Memory B cell (primary cell): ENCODE data around the gene ROR2.

Experiments
- ATAC-seq: fragments of 150-1000 bp; cut with Tn5 transposase; 2 replicates; pipeline ENCODE4 v1.10.0; 2021; ENCODE audit warnings: low read depth, mild to moderate bottlenecking, moderate library complexity
- DNase-seq, 2 donors: peaks; one replicate each; pipeline ENCODE4 v3.0.0; 2022; ENCODE audit warnings: low spot score in 2 of 2
- H3K27ac Mint-ChIP-seq: one replicate; pipeline ENCODE4 v1.8.0; 2022; ENCODE audit warnings: mild to moderate bottlenecking, moderate library complexity, mixed read lengths
- H3K27me3 Mint-ChIP-seq: one replicate; pipeline ENCODE4 v1.8.0; 2022; ENCODE audit warnings: mixed read lengths
- H3K36me3 Mint-ChIP-seq: one replicate; pipeline ENCODE4 v1.8.0; 2022; ENCODE audit warnings: mild to moderate bottlenecking, mixed read lengths
- H3K4me1 Mint-ChIP-seq: one replicate; pipeline ENCODE4 v1.8.0; 2022; ENCODE audit warnings: mixed read lengths
- H3K4me3 Mint-ChIP-seq: one replicate; pipeline ENCODE4 v1.8.0; 2022; ENCODE audit warnings: mild to moderate bottlenecking, moderate library complexity, mixed read lengths
- H3K9me3 Mint-ChIP-seq: one replicate; pipeline ENCODE4 v1.8.0; 2022; ENCODE audit warnings: mixed read lengths

Gene ROR2

DNA sequence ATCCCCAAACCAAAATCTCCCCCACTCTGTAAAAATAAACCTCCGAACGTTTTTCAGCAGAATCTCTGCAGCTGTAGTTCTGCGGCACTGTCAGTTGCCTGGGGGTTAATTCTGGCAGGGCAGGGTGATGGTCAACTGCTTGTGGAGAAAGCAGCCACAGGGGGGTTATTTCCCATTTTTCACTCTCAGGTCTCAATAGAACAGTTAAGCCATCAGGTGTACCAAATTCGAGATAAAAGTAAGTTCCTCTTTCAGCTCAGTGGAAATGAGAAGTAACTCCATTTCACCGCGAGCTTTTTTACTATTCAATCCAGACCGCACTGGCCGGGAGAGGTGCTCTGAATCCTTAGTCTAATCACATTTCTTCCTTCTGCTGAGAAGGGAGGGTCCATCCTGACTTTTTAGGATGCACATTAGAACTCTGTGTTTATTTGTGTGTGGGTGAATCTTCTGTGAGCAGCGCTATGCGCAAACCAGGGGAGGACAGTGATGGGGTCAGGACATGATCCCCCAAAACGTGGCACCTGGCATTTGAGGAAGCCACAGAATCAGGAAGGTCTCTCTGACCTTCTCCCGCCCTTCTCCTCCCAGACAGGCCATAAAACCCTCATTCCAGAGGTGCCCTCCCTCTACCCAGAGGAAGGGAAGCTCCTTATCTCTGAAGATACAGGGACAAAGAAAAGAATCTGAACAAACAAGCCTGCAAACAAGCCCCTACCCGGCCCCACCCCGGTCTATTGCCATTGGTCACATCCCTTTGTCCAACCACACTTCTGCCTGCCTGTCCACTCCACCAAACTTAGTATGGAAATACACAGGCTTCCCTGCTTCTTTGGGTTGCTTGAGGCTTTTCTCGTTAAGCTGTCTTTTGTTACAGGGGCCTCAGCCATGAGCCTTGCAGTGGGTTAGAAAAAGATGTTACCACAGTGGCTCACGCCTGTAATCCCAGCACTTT lies 229.0 kb downstream of the ROR2 start:
- peaks cover 9% of the 10 kb centered on the region for H3K27me3 Mint-ChIP-seq
- no peak overlapping the region for H3K27ac Mint-ChIP-seq
- H3K4me3 Mint-ChIP-seq: no peak overlapping the region
- peaks cover 2% of the 10 kb centered on the region for H3K4me1 Mint-ChIP-seq
- peaks cover 2% of the 10 kb centered on the region for H3K9me3 Mint-ChIP-seq
- ATAC-seq (peak; percentile 93), DNase-seq (peak in 1 of 2 donors; percentile 35)
- peaks cover 4% of the 10 kb centered on the region for H3K36me3 Mint-ChIP-seq

DNA sequence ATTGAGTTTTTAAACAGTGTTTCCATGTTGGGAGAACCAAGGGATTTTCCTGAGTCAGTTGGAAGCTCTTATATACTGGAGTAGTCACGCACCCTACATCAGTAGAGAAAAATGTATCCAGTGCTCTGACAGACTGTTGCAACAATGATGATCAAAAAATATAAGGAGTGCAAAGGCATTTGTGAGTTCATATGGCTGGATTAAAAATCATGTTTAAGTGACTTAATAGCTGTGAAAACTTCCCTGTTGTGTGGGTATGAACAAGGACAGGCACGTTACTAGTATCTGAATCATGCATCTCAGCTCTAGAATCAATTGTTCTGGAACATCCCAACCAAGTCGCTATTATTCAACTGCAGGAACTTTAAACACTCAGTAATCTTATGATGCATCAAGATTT lies 229.7 kb downstream of the ROR2 start:
- H3K4me1 Mint-ChIP-seq: peaks cover 2% of the 10 kb centered on the region
- DNase-seq (no peak), ATAC-seq (no peak)
- H3K27ac Mint-ChIP-seq: no peak overlapping the region
- no peak overlapping the region for H3K4me3 Mint-ChIP-seq
- peaks cover 9% of the 10 kb centered on the region for H3K27me3 Mint-ChIP-seq
- H3K9me3 Mint-ChIP-seq: peaks cover 2% of the 10 kb centered on the region
- peaks cover 4% of the 10 kb centered on the region for H3K36me3 Mint-ChIP-seq

DNA sequence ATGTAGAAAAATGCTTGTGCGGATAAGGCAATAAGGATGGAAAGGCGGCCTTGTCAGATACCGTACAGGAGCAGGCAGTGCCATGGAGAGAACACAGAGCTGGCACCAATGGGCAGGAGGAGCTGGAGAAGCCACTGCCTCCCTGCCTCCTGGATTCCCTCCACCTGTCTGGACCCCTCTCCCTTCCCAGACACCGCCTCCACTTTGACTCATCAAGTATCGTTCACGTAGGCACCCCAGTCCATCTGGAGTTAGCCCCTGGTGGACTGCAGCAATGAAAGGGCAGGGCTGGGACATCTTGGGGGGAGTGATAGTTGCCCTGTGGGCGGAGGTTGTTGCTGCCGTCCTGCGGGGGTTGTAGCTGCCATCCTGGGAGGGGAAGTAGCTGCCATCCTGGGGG lies 232.0 kb downstream of the ROR2 start:
- peaks cover 2% of the 10 kb centered on the region for H3K4me1 Mint-ChIP-seq
- H3K36me3 Mint-ChIP-seq: peaks cover 4% of the 10 kb centered on the region
- ATAC-seq (no peak), DNase-seq (no peak)
- H3K27me3 Mint-ChIP-seq: peaks cover 9% of the 10 kb centered on the region
- no peak overlapping the region for H3K4me3 Mint-ChIP-seq
- H3K27ac Mint-ChIP-seq: no peak overlapping the region
- peaks cover 2% of the 10 kb centered on the region for H3K9me3 Mint-ChIP-seq

DNA sequence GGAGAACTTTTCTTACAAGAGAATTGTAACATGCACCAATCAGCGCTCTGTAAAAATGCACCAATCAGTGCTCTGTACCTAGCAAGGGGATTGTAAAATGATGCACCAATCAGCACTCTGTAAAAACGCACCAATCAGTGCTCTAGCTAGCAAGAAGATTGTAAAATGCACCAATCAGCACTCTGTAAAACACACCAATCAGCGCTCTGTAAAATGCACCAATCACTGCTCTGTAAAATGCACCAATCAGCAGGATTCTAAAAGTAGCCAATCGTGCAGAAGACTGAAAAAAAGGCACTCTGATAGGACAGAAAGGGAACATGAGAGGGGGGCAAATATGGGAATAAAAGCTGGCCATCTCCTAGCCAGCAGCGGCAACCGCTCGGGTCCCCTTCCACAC lies 233.2 kb downstream of the ROR2 start:
- peaks cover 4% of the 10 kb centered on the region for H3K4me1 Mint-ChIP-seq
- ATAC-seq: no peak
- peaks cover 4% of the 10 kb centered on the region for H3K36me3 Mint-ChIP-seq
- peaks cover 2% of the 10 kb centered on the region for H3K9me3 Mint-ChIP-seq
- H3K4me3 Mint-ChIP-seq: no peak overlapping the region
- H3K27me3 Mint-ChIP-seq: peaks cover 9% of the 10 kb centered on the region
- no peak overlapping the region for H3K27ac Mint-ChIP-seq
- no peak for DNase-seq

DNA sequence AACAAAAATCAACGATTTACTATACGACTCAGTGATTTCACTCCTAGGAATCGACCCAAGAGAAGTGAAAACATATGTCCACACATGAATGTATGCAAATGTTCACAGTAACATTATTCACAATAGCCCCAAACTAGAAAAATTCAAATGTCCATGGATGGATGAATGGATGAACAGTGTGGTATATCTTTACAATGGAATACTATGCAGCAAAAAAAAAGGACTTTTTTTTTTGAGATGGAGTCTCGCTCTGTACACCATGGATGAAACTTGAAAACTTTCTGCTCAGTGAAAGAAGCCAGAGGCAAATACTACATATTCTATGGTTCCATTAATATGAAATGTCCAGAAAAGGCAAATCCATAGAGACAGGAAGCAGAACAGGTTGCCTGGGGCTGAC lies 233.8 kb downstream of the ROR2 start:
- Mint-ChIP-seq H3K9me3 (peaks cover 2% of the 10 kb centered on the region), H3K27me3 (peaks cover 9% of the 10 kb centered on the region), H3K36me3 (peaks cover 4% of the 10 kb centered on the region), H3K4me3 (no peak overlapping the region), H3K4me1 (peaks cover 4% of the 10 kb centered on the region), H3K27ac (no peak overlapping the region)
- ATAC-seq (no peak), DNase-seq (no peak)

DNA sequence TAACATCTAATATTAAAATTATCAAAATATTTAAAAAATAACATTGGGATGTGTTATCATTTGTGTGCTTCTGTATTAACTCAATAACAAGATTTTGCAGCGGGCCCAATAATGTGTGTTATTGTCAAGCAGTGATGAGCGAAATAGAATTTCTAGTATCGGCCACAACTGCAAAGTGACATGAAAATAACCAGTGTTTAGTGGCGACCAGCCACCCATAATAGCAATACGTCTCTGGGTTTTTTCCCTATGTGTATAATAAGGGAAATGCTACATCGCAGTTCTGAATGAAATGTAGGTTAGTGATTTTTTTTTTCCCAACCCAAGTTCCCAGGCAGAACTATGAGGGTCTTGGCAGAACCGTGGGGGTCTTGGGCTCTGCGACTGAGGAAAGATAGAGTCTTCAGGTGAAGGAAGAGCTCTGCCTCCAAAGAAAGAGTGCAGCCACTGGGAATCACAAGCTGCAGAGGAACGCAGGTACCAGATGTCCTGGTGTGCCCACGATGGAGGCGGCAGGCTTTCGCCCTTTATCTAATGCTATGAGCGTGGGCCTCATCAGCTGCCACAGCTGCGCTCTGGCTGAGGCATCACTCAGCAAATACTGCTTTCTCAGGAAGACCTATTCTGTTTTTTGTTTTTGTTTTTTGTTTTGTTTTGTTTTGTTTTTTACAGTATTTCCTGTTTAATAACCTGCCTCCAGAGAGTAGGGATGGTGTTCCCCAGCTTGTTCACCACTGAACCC lies 235.0 kb downstream of the ROR2 start:
- DNase-seq: no peak
- Mint-ChIP-seq H3K4me3 (no peak overlapping the region), H3K27me3 (peaks cover 9% of the 10 kb centered on the region), H3K9me3 (peaks cover 2% of the 10 kb centered on the region), H3K36me3 (peaks cover 4% of the 10 kb centered on the region), H3K27ac (no peak overlapping the region), H3K4me1 (peaks cover 4% of the 10 kb centered on the region)
- ATAC-seq: no peak

- DNase-seq (no peak), ATAC-seq (no peak)
- Mint-ChIP-seq H3K27me3 (peaks cover 9% of the 10 kb centered on the region), H3K4me1 (peaks cover 2% of the 10 kb centered on the region), H3K4me3 (no peak overlapping the region), H3K36me3 (peaks cover 4% of the 10 kb centered on the region), H3K9me3 (peaks cover 2% of the 10 kb centered on the region), H3K27ac (no peak overlapping the region)
Measured at GRCh38 chr9:91714020-91714806, 235.8 kb downstream of the ROR2 start.

GRCh38 chr9:91712811-91713210 lies 237.2 kb downstream of the ROR2 start:
- peaks cover 9% of the 10 kb centered on the region for H3K27me3 Mint-ChIP-seq
- DNase-seq: no peak
- peaks cover 4% of the 10 kb centered on the region for H3K36me3 Mint-ChIP-seq
- H3K4me3 Mint-ChIP-seq: peak overlapping the region; percentile 38
- H3K27ac Mint-ChIP-seq: no peak overlapping the region
- peaks cover 2% of the 10 kb centered on the region for H3K4me1 Mint-ChIP-seq
- no peak for ATAC-seq
- peaks cover 2% of the 10 kb centered on the region for H3K9me3 Mint-ChIP-seq

GRCh38 chr9:91711755-91712601 lies 238.1 kb downstream of the ROR2 start:
- peaks cover 2% of the 10 kb centered on the region for H3K4me1 Mint-ChIP-seq
- no peak overlapping the region for H3K27ac Mint-ChIP-seq
- peaks cover 2% of the 10 kb centered on the region for H3K9me3 Mint-ChIP-seq
- DNase-seq (peak; percentile 44 to 70), ATAC-seq (peak; percentile 99)
- peaks cover 7% of the 10 kb centered on the region for H3K27me3 Mint-ChIP-seq
- peaks cover 4% of the 10 kb centered on the region for H3K36me3 Mint-ChIP-seq
- no peak overlapping the region for H3K4me3 Mint-ChIP-seq

- peaks cover 2% of the 10 kb centered on the region for H3K27me3 Mint-ChIP-seq
- peaks cover 4% of the 10 kb centered on the region for H3K9me3 Mint-ChIP-seq
- no peak overlapping the region for H3K4me3 Mint-ChIP-seq
- no peak for DNase-seq
- no peak for ATAC-seq
- no peak overlapping the region for H3K27ac Mint-ChIP-seq
- peaks cover 2% of the 10 kb centered on the region for H3K4me1 Mint-ChIP-seq
- H3K36me3 Mint-ChIP-seq: peaks cover 5% of the 10 kb centered on the region
Measured at GRCh38 chr9:91710158-91710557, 239.9 kb downstream of the ROR2 start.

DNA sequence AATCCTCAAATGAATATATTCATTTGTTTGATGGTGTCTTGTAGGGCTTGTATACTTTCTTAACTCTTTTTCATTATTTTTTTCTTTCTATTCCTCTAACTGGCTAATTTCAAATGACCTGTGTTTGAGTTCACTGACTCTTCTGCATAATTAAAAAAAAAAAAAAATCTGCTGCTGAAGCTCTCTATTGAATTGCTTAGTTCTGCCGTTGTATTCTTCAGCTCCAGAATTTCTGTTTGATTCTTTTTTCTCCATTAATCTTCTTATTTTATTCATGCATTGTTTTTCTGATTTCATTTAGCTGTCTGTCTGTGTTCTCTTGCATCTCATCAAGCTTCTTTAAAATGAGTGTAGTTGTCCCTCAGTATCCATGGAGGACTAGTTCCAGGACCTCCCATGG lies 244.6 kb downstream of the ROR2 start:
- Mint-ChIP-seq H3K9me3 (peaks cover 11% of the 10 kb centered on the region), H3K4me3 (no peak overlapping the region), H3K4me1 (no peaks in the 10 kb centered on the region), H3K27me3 (peaks cover 1% of the 10 kb centered on the region), H3K27ac (no peak overlapping the region), H3K36me3 (peaks cover 6% of the 10 kb centered on the region)
- ATAC-seq: no peak
- DNase-seq: no peak

DNA sequence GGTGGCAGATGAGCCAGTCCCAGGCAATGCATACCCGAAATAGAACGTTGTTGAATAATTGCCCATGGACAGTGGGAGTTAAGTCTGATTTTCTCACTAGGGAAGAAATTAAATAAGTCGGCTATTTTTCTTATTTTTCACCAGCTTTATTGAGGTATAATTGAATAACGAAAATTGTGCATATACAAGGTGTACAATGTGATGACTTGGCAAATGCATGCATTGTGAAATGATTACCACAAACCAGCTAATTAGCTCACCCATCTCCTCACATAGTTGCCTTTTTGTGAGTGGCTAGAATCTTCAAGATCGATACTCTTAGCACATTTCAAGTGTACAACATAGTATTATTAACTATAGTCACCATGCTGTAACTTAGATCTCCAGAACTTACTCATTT lies 249.6 kb downstream of the ROR2 start:
- ATAC-seq (no peak), DNase-seq (no peak)
- Mint-ChIP-seq H3K27me3 (peaks cover 4% of the 10 kb centered on the region), H3K36me3 (peaks cover 4% of the 10 kb centered on the region), H3K4me1 (peaks cover under 1% of the 10 kb centered on the region), H3K27ac (no peak overlapping the region), H3K4me3 (no peak overlapping the region), H3K9me3 (peaks cover 9% of the 10 kb centered on the region)

DNA sequence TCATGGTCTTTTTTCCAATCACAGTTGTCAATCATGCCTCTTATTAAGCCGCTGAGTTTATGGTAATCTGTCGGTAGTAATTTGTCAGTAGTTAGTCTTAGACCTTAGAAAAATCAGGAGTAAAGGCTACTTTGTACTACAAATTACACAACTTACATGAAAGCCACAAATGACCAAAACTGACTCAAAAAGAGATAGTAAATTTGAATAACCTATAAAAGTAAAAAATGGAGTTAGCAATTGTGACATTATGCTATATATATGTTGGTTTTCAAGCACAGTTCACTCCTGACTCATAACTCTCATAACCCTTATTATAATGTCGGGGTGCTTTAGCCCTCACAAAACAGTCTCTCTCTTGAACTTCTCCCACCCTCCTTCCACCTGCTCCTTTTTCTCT lies 251.8 kb downstream of the ROR2 start:
- H3K4me3 Mint-ChIP-seq: no peak overlapping the region
- DNase-seq (no peak), ATAC-seq (no peak)
- H3K4me1 Mint-ChIP-seq: peaks cover 4% of the 10 kb centered on the region
- peaks cover 7% of the 10 kb centered on the region for H3K9me3 Mint-ChIP-seq
- peaks cover 7% of the 10 kb centered on the region for H3K27me3 Mint-ChIP-seq
- H3K27ac Mint-ChIP-seq: no peak overlapping the region
- H3K36me3 Mint-ChIP-seq: no peaks in the 10 kb centered on the region
